ENCODE measurements around the gene TSHZ2.
"Not testable (repeated sequence)": the region's sequence is repeated elsewhere in the genome, so short reads cannot be mapped to it uniquely, and the experiment has no call there.

Gene TSHZ2

DNA sequence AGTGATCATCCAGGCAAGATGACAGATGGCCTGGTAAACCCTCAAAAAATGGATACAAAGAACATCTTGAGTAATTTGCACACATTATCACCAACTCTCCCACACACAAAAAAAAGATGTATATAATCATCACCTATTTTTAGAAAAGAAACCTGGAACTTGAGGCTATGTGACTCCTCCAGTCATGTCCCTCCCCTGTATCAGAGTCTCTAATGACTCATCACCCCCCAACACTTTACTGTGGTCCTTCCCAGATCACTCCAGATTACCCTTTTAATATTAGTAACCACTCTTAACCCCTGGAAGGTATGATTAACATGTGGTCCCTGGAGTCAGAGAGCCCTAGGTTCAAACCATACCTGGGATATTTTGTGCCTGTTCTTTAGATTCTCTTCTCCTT is 476.7 kb downstream of the TSHZ2 start:
- CTCF ChIA-PET, result no interaction called here
- DNase-seq (ENCODE audit: low read depth, low spot score), result no peak
- TF ChIP-seq, protein P1, sequence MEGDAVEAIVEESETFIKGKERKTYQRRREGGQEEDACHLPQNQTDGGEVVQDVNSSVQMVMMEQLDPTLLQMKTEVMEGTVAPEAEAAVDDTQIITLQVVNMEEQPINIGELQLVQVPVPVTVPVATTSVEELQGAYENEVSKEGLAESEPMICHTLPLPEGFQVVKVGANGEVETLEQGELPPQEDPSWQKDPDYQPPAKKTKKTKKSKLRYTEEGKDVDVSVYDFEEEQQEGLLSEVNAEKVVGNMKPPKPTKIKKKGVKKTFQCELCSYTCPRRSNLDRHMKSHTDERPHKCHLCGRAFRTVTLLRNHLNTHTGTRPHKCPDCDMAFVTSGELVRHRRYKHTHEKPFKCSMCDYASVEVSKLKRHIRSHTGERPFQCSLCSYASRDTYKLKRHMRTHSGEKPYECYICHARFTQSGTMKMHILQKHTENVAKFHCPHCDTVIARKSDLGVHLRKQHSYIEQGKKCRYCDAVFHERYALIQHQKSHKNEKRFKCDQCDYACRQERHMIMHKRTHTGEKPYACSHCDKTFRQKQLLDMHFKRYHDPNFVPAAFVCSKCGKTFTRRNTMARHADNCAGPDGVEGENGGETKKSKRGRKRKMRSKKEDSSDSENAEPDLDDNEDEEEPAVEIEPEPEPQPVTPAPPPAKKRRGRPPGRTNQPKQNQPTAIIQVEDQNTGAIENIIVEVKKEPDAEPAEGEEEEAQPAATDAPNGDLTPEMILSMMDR (IDR thresholded peaks at IDR 0.05; ENCODE audit: insufficient read depth, low read length, missing control alignments), result no peak
- POLR2A ChIA-PET, result no interaction called here
- no peak overlapping the region for H3K4me3 ChIP-seq (ENCODE audit: low read depth, low read length)

DNA sequence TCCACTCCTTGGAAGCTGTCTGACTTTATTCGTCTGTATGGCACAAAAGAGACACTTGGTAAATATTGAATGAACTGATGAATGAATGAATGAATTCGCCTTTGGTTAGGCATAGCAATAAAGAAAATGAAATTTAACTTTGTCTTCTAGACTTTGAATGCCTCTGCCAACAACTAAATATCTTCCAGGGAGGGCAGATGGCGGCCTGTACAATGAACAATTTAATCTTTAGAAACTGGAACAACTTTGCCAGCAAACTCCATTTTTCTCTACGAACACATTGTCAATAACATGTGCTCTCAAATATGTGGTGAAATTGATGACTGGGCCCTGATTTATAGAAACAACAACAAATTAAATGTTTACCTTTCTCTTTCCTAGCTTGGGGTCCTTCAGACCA is 480.9 kb downstream of the TSHZ2 start:
- DNase-seq (ENCODE audit: low read depth, low spot score), result no peak
- H3K4me3 ChIP-seq (ENCODE audit: low read depth, low read length), result no peak overlapping the region
- TF ChIP-seq, protein P1 (IDR thresholded peaks at IDR 0.05; ENCODE audit: insufficient read depth, low read length, missing control alignments), result no peak
- ChIA-PET CTCF (no interaction called here), POLR2A (no interaction called here)

DNA sequence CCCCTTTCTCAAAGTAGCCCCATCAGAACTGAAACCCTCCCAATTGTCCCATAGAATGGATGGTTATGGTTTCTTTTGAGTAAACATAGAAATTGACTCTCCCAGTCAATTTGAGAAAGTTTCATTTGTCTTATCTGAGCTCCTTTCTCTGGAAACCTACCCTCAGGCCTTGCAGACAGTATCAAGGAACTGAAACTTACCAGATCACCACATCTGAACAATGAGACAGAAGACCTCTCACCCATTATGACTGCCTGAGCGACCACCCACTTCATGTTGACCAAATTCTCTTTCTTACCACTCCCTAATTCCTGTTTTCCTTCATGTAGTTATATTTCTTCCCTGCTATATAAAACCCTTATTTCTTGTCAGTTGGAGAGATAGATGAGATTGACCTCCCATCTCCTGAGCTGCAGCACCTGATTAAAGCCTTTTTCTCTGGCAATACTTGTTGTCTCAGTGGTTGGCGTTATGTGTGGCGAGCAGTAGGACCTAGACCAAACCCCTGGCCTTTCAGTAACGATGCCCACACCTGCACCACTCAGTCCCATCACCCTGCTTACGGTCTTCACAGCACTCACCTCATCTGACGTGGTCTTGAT is 482.6 kb downstream of the TSHZ2 start:
- ChIA-PET CTCF (no interaction called here), POLR2A (no interaction called here)
- no peak overlapping the region for H3K4me3 ChIP-seq (ENCODE audit: low read depth, low read length)
- DNase-seq (ENCODE audit: low read depth, low spot score), result no peak
- TF ChIP-seq, protein P1 (IDR thresholded peaks at IDR 0.05; ENCODE audit: insufficient read depth, low read length, missing control alignments), result no peak

DNA sequence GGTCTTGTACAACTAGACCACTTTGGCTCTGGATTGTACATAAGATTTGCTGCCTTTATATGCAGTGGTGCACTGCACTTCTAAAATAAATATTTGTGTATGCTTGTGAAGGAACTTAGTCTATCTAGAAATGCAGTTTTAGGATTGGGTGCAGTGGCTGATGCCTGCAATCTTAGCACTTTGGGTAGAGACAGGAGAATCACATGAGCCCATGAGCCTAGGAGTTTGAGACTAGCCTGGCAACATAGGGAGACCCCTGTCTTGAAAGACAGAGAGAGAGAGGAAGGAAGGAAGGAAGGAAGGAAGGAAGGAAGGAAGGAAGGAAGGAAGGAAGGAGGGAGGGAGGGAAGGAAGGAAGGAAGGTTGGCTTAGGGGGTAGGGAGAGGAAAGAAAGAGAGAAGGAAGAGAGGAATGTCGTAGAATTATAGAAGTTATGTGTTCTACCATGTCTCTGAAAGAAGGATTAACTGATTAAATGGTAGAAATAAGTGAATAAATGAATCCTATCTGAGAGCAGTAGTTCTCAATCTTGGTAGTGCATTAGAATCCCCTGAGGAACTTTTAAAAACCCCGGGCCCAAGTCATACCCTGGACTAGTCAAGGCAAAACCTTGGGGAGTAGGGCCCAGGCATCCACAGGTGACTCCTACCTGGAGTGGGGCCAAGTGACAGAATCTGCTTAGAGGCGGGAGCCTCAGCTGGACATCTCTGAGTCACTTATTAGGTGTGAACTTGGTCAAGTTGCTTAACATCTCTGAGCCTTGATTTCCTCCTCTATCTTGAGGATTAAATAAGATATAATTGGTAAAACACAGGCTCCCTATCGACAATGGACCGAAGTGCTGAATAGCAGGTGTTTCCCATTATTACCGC is 491.2 kb downstream of the TSHZ2 start:
- no peak overlapping the region for H3K4me3 ChIP-seq (ENCODE audit: low read depth, low read length)
- no peak for DNase-seq (ENCODE audit: low read depth, low spot score)
- TF ChIP-seq, protein P1 (IDR thresholded peaks at IDR 0.05; ENCODE audit: insufficient read depth, low read length, missing control alignments), result no peak
- CTCF ChIA-PET, result no interaction called here
- POLR2A ChIA-PET, result no interaction called here

DNA sequence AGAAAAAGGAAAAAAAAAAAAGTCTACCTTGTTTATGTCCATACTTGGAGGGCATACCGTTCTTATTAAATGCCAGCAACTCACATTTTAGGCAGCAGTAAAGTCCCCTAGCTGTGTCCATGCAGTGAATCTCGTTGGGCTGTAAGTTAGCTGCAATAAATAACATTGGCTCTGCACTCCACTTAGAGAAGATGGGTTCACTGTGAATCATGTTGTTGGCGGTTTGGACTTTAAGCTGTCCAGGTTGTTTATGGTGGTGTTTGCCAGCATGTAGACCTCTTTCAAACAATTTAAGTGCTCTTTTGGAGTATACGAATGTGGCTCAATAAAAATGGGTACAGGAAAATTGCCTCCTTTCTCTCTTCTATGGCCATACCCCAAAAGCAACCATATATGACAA is 494.1 kb downstream of the TSHZ2 start:
- H3K4me3 ChIP-seq (ENCODE audit: low read depth, low read length), result no peak overlapping the region
- TF ChIP-seq, protein P1 (IDR thresholded peaks at IDR 0.05; ENCODE audit: insufficient read depth, low read length, missing control alignments), result no peak
- POLR2A ChIA-PET, result no interaction called here
- DNase-seq (ENCODE audit: low read depth, low spot score), result no peak
- CTCF ChIA-PET, result no interaction called here

DNA sequence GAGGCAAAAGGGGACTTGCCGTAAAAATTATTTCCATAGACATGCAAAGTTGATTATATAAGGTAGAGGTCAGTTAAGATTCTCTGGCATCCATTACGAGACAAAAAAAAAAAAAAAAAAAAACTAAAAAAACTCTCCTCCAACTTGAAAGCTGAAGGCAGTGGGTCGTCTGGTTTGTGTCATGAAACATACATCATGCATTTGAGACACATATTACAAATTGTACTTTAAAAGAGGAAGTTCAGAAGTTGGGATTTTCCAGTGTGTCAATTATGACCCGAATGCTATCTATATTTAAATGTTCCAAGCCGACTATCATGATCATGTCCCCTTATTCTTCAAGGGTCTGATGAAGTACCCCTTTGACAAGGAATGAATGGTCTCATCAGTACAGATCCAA is 496.4 kb downstream of the TSHZ2 start:
- TF ChIP-seq, protein P1 (IDR thresholded peaks at IDR 0.05; ENCODE audit: insufficient read depth, low read length, missing control alignments), result no peak
- no peak overlapping the region for H3K4me3 ChIP-seq (ENCODE audit: low read depth, low read length)
- ChIA-PET POLR2A (no interaction called here), CTCF (no interaction called here)
- no peak for DNase-seq (ENCODE audit: low read depth, low spot score)

DNA sequence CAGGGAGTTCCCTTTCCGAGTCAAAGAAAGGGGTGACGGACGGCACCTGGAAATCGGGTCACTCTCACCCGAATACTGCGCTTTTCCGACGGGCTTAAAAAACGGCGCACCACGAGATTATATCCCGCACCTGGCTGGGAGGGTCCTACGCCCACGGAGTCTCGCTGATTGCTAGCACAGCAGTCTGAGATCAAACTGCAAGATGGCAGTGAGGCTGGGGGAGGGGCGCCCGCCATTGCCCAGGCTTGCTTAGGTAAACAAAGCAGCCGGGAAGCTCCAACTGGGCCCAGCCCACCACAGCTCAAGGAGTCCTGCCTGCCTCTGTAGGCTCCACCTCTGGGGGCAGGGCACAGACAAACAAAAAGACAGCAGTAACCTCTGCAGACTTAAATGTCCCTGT is 500.7 kb downstream of the TSHZ2 start:
- CTCF ChIA-PET; H3K4me3 ChIP-seq (ENCODE audit: low read depth, low read length); DNase-seq (ENCODE audit: low read depth, low spot score); POLR2A ChIA-PET: not testable (repeated sequence)

All from AG04449 (cell line).